Ovary (tissue), 9 donors: ENCODE data around the gene IL10RA. TPM values are rescaled to one million over a fixed set of nuclear protein-coding genes. Genes with fewer than 3 reads are reported as not detected.

Source experiments
- DNase-seq, 5 donors: peaks; one replicate each; pipeline ENCODE4 v3.0.0-alpha.2; 2019 to 2020
- H3K27ac ChIP-seq, 2 donors: fragments of 200-600 bp; one replicate each; pipeline versions ENCODE4 v1.5.1 to v1.8.0; 2019 to 2022
- H3K27me3 ChIP-seq: fragments of 200-600 bp; one replicate; pipeline ENCODE4 v1.8.0; 2022
- H3K36me3 ChIP-seq: fragments of 200-600 bp; sonication (generic); one replicate; pipeline ENCODE4 v1.5.1; 2019
- H3K4me1 ChIP-seq: one replicate; pipeline ENCODE4 v1.8.1; 2013; ENCODE audit warnings: mild to moderate bottlenecking, moderate library complexity; ENCODE audit not compliant: insufficient read depth
- H3K4me3 ChIP-seq: fragments of 200-600 bp; sonication (generic); one replicate; pipeline ENCODE4 v1.5.1; 2017
- H3K9me3 ChIP-seq, 2 donors: fragments of 200-600 bp in 1 of 2; sonication (generic) in 1 of 2; one replicate each; pipeline versions ENCODE4 v1.5.1 to v1.8.1; 2013 to 2019; ENCODE audit warnings: mild to moderate bottlenecking in 1 of 2, moderate library complexity in 1 of 2
- CTCF ChIP-seq, 3 donors: fragments of 450-650 bp in 2 of 3; fragments of 200-600 bp in 1 of 3; IDR thresholded peaks; one replicate each; pipeline versions ENCODE4 v1.5.1 to v1.8.0; 2016 to 2022; ENCODE audit warnings: antibody characterized with exemption in 3 of 3, mild to moderate bottlenecking in 1 of 3
- EP300 ChIP-seq: sonication (generic); formaldehyde crosslinking; IDR thresholded peaks from one replicate; pipeline ENCODE4 v1.6.1; 2017; ENCODE audit warnings: antibody characterized with exemption
- POLR2A ChIP-seq: fragments of 450-650 bp; IDR thresholded peaks from one replicate; pipeline ENCODE4 v1.6.1; 2017; ENCODE audit warnings: antibody characterized with exemption, mild to moderate bottlenecking, moderate library complexity
- WGBS, 3 donors: extraction: QIAGEN DNeasy Blood & Tissue Kit in 1 of 3; methylation state at CpG; one replicate each; pipeline versions ENCODE4 v1.1.5 to v1.1.7; 2013 to 2017; 5-methylcytosine and 5-hydroxymethylcytosine counted together
- intact Hi-C, 4 donors: fragments of 100-400 bp; cut with DNase I; formaldehyde crosslinking; loops; one replicate each; pipeline versions ENCODE4 v1.11.0 to v1.15.1; 2022 to 2023
- polyA plus RNA-seq, 2 donors: library from polyadenylated mRNA; stranded (reverse); fragments of 200-250 nt in 1 of 2; fragments of 350-450 nt in 1 of 2; fragmentation: Illumina TruSeq in 1 of 2; extraction: RNeasy Lipid Tissue Mini Kit (QIAGEN cat#74804) in 1 of 2; gene quantifications; one replicate each; pipeline ENCODE4 v1.2.3, GENCODE V29; 2013 to 2014
- total RNA-seq, 7 donors: library from RNA; depleted of rRNA in 2 of 7; stranded (reverse); fragments of >200 nt in 2 of 7; fragmentation: NEBNext Ultra II Directional in 3 of 7; extraction: Animal tissue kit (Norgen Biotek cat#: 25700) in 3 of 7; gene quantifications; one replicate each; pipeline versions ENCODE4 v1.1.0 to v1.2.4, GENCODE V29; 2016 to 2023
- donor health status: DM: no; HTN: no; CAD: no; lungs with moderate emphysema.
- donor health status: DM: no; HTN: no; CAD: no.
- donor health status: Bipolar disorder and iron deficiency.
- donor health status: DM: yes; HTN: yes; CAD: no.
- donor health status: DM: no; HTN: no; CAD: no.
- donor health status: DM: yes; HTN: yes; CAD: no.

The IL10RA gene
- total and polyA plus RNA-seq, 9 donors: 2.0 to 14.1 (median 6.7) TPM

- Histone ChIP-seq H3K36me3 (no peaks in the 10 kb centered on the region), H3K4me3 (no peak overlapping the region), H3K27me3 (no peaks in the 10 kb centered on the region), H3K9me3 (no peaks in the 10 kb centered on the region), H3K27ac (no peak overlapping the region), H3K4me1 (no peaks in the 10 kb centered on the region)
- intact Hi-C loops: loop anchor here in 1 of 4 donors (10.0 kb wide), 1 partner anchor 524 kb away; no protein-coding TSS in a partner anchor
- DNase-seq: no peak
- TF ChIP-seq EP300 (no peak), POLR2A (no peak), CTCF (IDR thresholded peaks at IDR 0.05) (no peak)
- WGBS, 3 donors: 94 to 99% (median 96%) methylated on average over 1 of the region's 1 CpG
These were observed 27.2 kb upstream of the IL10RA start for GRCh38 chr11:117958949-117959348.

- no peak for DNase-seq
- no peaks in the 10 kb centered on the region for H3K36me3 ChIP-seq
- no peak overlapping the region for H3K4me3 ChIP-seq
- no peaks in the 10 kb centered on the region for H3K9me3 ChIP-seq
- TF ChIP-seq EP300 (no peak), POLR2A (no peak), CTCF (IDR thresholded peaks at IDR 0.05) (no peak)
- H3K4me1 ChIP-seq: no peaks in the 10 kb centered on the region
- intact Hi-C loops: loop anchor here in 1 of 4 donors (10.0 kb wide), 1 partner anchor 525 kb away; no protein-coding TSS in a partner anchor
- WGBS, 3 donors: 68 to 86% (median 78%) methylated on average over 1 of the region's 1 CpG
- H3K27ac ChIP-seq: no peak overlapping the region
- H3K27me3 ChIP-seq: no peaks in the 10 kb centered on the region
These were observed 26.6 kb upstream of the IL10RA start for GRCh38 chr11:117959438-117960149.

DNA sequence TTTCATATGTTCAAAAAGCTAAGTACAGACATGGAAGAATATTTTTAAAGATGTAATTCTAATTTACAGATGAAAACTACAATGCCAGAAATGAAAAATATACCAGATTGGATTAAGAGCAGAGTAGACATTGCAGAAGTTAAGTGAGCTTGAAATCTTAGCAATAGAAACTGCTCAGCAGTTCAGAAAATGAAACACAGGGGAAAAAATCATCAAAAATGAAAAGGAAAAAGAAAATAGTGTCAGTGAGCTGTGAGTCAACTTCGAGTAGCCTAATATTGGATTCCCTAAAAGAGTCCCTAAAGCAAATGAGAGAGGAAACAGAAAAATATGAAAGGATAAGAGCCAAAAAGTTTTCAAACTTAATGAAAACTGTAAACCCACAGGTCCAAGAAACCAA is 25.8 kb upstream of the IL10RA start:
- no peak overlapping the region for H3K4me3 ChIP-seq
- no peak overlapping the region for H3K27ac ChIP-seq
- DNase-seq: no peak
- 72 to 90% (median 82%) methylated on average over 1 of the region's 1 CpG for WGBS, 3 donors
- no peaks in the 10 kb centered on the region for H3K4me1 ChIP-seq
- H3K9me3 ChIP-seq: no peaks in the 10 kb centered on the region
- H3K27me3 ChIP-seq: no peaks in the 10 kb centered on the region
- TF ChIP-seq CTCF (IDR thresholded peaks at IDR 0.05) (no peak), POLR2A (no peak), EP300 (no peak)
- H3K36me3 ChIP-seq: no peaks in the 10 kb centered on the region
- intact Hi-C loops: no loop called here

- DNase-seq: no peak
- no peak overlapping the region for H3K4me3 ChIP-seq
- H3K4me1 ChIP-seq: no peaks in the 10 kb centered on the region
- H3K36me3 ChIP-seq: no peaks in the 10 kb centered on the region
- H3K27ac ChIP-seq: no peak overlapping the region
- intact Hi-C loops: no loop called here
- no peaks in the 10 kb centered on the region for H3K27me3 ChIP-seq
- no peaks in the 10 kb centered on the region for H3K9me3 ChIP-seq
- WGBS, 3 donors: 81 to 86% (median 84%) methylated on average over 10 of the region's 10 CpGs
- no peak for TF ChIP-seq CTCF (IDR thresholded peaks at IDR 0.05)
These were observed 24.3 kb upstream of the IL10RA start for GRCh38 chr11:117961896-117962295.
